Vagina (tissue), 2 donors: Measurements from ENCODE around the gene RCOR3. TPM values are rescaled to one million over a fixed set of nuclear protein-coding genes. Genes with fewer than 3 reads are reported as not detected.

Experiments
- DNase-seq, 2 donors: peaks; one replicate each; pipeline ENCODE4 v3.0.0-alpha.2; 2017; ENCODE audit errors: extremely low spot score in 2 of 2
- H3K27ac ChIP-seq: fragments of 200-600 bp; sonication (generic); one replicate; pipeline ENCODE4 v1.5.1; 2019
- H3K27me3 ChIP-seq: fragments of 200-600 bp; sonication (generic); one replicate; pipeline ENCODE4 v1.5.1; 2019
- H3K36me3 ChIP-seq, 2 donors: fragments of 200-600 bp; sonication (generic); one replicate each; pipeline ENCODE4 v1.5.1; 2017 to 2019
- H3K4me1 ChIP-seq: fragments of 200-600 bp; sonication (generic); one replicate; pipeline ENCODE4 v1.5.1; 2019
- H3K4me3 ChIP-seq, 2 donors: fragments of 200-600 bp; sonication (generic); 1 replicate in 1 of 2; 2 replicates in 1 of 2; pipeline ENCODE4 v1.5.1; 2016 to 2019
- H3K9me3 ChIP-seq: fragments of 200-600 bp; sonication (generic); one replicate; pipeline ENCODE4 v1.5.1; 2019
- CTCF ChIP-seq, 3 experiments: fragments of 450-650 bp in 2 of 3; fragments of 200-600 bp in 1 of 3; sonication (generic) in 1 of 3; IDR thresholded peaks; one replicate each; pipeline ENCODE4 v1.5.1; 2017 to 2019; ENCODE audit warnings: antibody characterized with exemption in 3 of 3, mild to moderate bottlenecking in 2 of 3, moderate library complexity in 2 of 3
- POLR2A ChIP-seq, 2 donors: fragments of 450-650 bp; IDR thresholded peaks; one replicate each; pipeline ENCODE4 v1.6.1; 2017; ENCODE audit warnings: antibody characterized with exemption in 2 of 2, mild to moderate bottlenecking in 2 of 2, moderate library complexity in 2 of 2
- POLR2AphosphoS5 ChIP-seq, 2 donors: sonication (generic); formaldehyde crosslinking; IDR thresholded peaks; one replicate each; pipeline ENCODE4 v1.9.0; 2017; ENCODE audit warnings: antibody characterized with exemption in 2 of 2, mild to moderate bottlenecking in 2 of 2, low read depth in 1 of 2; ENCODE audit not compliant: insufficient read depth in 1 of 2
- intact Hi-C: fragments of 100-400 bp; cut with DNase I; formaldehyde crosslinking; loops from one replicate; pipeline ENCODE4 v1.15.1; 2023
- total RNA-seq: library from RNA; depleted of rRNA; stranded (reverse); fragments of >200 nt; gene quantifications from one replicate; pipeline ENCODE4 v1.2.3, GENCODE V29; 2016

RCOR3 gene
- total RNA-seq, 1 donor from 2014 or later, result 58.4 TPM

GRCh38 chr1:211327346-211327921 is 68.3 kb downstream of the RCOR3 start:
- peak in 1 of 2 donors; percentile 85 for DNase-seq
- TF ChIP-seq POLR2AphosphoS5 (IDR thresholded peaks at IDR 0.05; ENCODE audit: insufficient read depth in 1 of 2, low read depth in 1 of 2) (peak in 1 of 2 donors; percentile 47), CTCF (IDR thresholded peaks at IDR 0.05) (peak in 1 of 3 experiments; percentile 8), POLR2A (IDR thresholded peaks at IDR 0.05) (no peak)
- H3K4me3 ChIP-seq, result peak overlapping the region; percentile 68 to 80
- no peaks in the 10 kb centered on the region for H3K27me3 ChIP-seq
- peaks cover 51% of the 10 kb centered on the region for H3K4me1 ChIP-seq
- H3K36me3 ChIP-seq, result no peaks in the 10 kb centered on the region
- H3K27ac ChIP-seq, result peak overlapping the region; percentile 89
- H3K9me3 ChIP-seq, result no peaks in the 10 kb centered on the region
- intact Hi-C loops, result loop anchor here (10.0 kb wide), 1 partner anchor 73 kb away; the partner anchor contains the start of gene RCOR3

DNA sequence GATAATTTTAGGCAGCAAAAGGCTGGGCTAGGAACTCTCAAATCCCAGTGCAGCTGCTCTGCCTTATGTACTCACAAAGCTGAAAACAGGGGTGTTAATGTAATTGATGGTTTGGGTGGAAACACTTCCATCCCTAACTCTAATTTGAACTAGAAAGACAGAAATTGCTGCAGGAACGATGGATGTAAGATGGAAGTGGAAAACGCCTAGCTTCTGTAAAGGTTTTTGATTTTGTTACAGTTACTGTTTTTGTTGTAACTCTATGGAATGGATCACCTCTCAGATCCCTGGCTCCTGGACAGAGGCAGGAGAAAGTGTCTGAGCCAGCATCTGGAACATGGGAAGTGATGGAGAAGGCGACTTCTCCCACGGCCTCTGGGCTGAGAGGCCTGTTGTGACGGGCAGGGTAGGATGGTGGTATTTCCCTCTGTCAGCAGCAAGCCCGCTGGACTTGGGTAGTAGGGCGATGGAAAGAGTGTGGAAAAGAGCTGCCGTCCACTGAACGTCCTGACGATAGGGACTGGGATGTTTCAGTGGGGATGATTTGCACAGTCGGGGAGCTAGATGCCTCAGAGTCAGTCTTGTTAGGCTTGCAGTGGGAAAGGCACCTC is 69.0 kb downstream of the RCOR3 start:
- H3K4me1 ChIP-seq, result peaks cover 53% of the 10 kb centered on the region
- H3K36me3 ChIP-seq, result no peaks in the 10 kb centered on the region
- TF ChIP-seq CTCF (IDR thresholded peaks at IDR 0.05) (no peak), POLR2AphosphoS5 (IDR thresholded peaks at IDR 0.05; ENCODE audit: insufficient read depth in 1 of 2, low read depth in 1 of 2) (no peak), POLR2A (IDR thresholded peaks at IDR 0.05) (no peak)
- no peaks in the 10 kb centered on the region for H3K9me3 ChIP-seq
- peak overlapping the region; percentile 68 to 80 for H3K4me3 ChIP-seq
- intact Hi-C loops, result loop anchor here (10.0 kb wide), 1 partner anchor 73 kb away; the partner anchor contains the start of gene RCOR3
- peak in 1 of 2 donors; percentile 82 for DNase-seq
- no peaks in the 10 kb centered on the region for H3K27me3 ChIP-seq
- peak overlapping the region; percentile 89 for H3K27ac ChIP-seq

DNA sequence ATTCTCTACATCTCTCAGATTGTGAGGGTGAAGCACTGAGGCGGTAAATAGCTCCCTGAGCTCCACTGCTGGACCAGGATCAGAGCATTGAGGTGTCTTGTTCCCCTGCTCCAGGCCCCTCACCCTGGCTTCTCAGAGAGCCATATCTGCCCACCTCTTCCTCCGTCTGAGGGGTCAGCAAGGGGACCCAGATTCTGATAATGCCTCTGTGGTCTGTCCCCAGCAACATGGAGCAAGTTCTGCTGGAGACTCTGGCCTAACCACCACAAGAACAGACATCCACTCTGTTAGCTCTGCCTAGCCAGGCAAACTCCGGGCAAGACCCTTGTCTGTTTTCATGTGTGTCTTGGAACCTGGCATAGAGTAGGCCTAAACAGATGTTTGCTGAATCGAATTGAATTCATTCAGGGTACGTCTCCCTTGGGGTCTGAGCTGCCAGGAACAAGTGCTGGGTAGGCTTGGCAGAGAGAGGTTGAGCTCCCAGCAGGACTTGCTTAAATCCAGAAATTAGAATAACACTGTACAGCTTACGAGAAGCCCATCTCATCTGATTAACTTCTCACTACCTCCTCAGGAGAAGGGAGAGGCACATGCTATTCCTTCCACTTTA is 69.8 kb downstream of the RCOR3 start:
- H3K27me3 ChIP-seq, result no peaks in the 10 kb centered on the region
- H3K27ac ChIP-seq, result no peak overlapping the region
- intact Hi-C loops, result loop anchor here (10.0 kb wide), 1 partner anchor 74 kb away; the partner anchor contains the start of gene RCOR3
- TF ChIP-seq CTCF (IDR thresholded peaks at IDR 0.05) (no peak), POLR2A (IDR thresholded peaks at IDR 0.05) (no peak), POLR2AphosphoS5 (IDR thresholded peaks at IDR 0.05; ENCODE audit: insufficient read depth in 1 of 2, low read depth in 1 of 2) (no peak)
- peaks cover 53% of the 10 kb centered on the region for H3K4me1 ChIP-seq
- H3K36me3 ChIP-seq, result no peaks in the 10 kb centered on the region
- DNase-seq, result peak in 1 of 2 donors; percentile 79
- H3K4me3 ChIP-seq, result no peak overlapping the region
- H3K9me3 ChIP-seq, result no peaks in the 10 kb centered on the region

DNA sequence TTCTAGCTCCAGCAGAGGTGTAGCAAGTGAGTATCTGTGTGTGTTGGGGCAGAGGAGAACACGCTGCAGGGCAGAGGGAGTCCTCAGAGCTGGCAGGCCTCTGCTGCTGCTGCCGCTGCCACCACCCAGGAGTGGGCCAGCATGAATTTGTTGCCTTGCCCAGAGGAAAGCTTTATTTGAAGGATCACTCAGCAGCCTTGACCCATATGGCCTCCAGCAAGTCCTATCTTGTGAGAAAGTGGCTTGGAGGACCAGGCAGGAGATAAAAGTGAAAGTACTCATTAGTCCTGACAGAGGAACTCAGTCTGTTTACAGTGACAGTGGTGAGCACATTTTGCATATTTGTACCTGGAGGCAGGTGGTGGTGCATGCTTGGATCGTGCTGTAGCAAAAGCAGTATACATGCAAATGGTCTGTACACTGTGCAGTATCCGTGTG is 70.6 kb downstream of the RCOR3 start:
- Histone ChIP-seq H3K27ac (no peak overlapping the region), H3K4me3 (no peak overlapping the region)

More for the DNA sequence above, 70.6 kb downstream of the RCOR3 start:
- intact Hi-C loops, result loop anchor here (10.0 kb wide), 1 partner anchor 75 kb away; the partner anchor contains the start of gene RCOR3
- peaks cover 53% of the 10 kb centered on the region for H3K4me1 ChIP-seq
- peak in 1 of 2 donors; percentile 62 for DNase-seq
- H3K9me3 ChIP-seq, result no peaks in the 10 kb centered on the region
- H3K36me3 ChIP-seq, result no peaks in the 10 kb centered on the region
- H3K27me3 ChIP-seq, result no peaks in the 10 kb centered on the region
- TF ChIP-seq CTCF (IDR thresholded peaks at IDR 0.05) (no peak), POLR2A (IDR thresholded peaks at IDR 0.05) (no peak), POLR2AphosphoS5 (IDR thresholded peaks at IDR 0.05; ENCODE audit: insufficient read depth in 1 of 2, low read depth in 1 of 2) (no peak)
